ENCODE data around the gene SEC11C.

SEC11C gene

GRCh38 chr18:59145055-59145454, 5.4 kb downstream of the SEC11C start:
- no peak for DNase-seq

GRCh38 chr18:59148192-59148591, 8.5 kb downstream of the SEC11C start:
- DNase-seq = no peak

GRCh38 chr18:59149007-59149406, 9.3 kb downstream of the SEC11C start:
- DNase-seq = no peak

- no peak for DNase-seq
These were observed 9.7 kb downstream of the SEC11C start for GRCh38 chr18:59149416-59149815.

- no peak for DNase-seq
These were observed 10.6 kb downstream of the SEC11C start for GRCh38 chr18:59150236-59150635.

GRCh38 chr18:59155153-59155552, 15.5 kb downstream of the SEC11C start:
- DNase-seq = no peak

- no peak for DNase-seq
These were observed 16.6 kb downstream of the SEC11C start for GRCh38 chr18:59156316-59156715.

- no peak for DNase-seq
These were observed 19.6 kb downstream of the SEC11C start for GRCh38 chr18:59159265-59159664.

GRCh38 chr18:59159986-59160385, 20.3 kb downstream of the SEC11C start:
- no peak for DNase-seq

GRCh38 chr18:59172664-59173249, 33.1 kb downstream of the SEC11C start:
- DNase-seq = no peak

GRCh38 chr18:59177485-59177884, 37.8 kb downstream of the SEC11C start:
- no peak for DNase-seq

GRCh38 chr18:59180150-59180845, 40.6 kb downstream of the SEC11C start:
- no peak for DNase-seq

GRCh38 chr18:59182673-59183072, 43.0 kb downstream of the SEC11C start:
- DNase-seq = no peak

GRCh38 chr18:59189008-59189407, 49.3 kb downstream of the SEC11C start:
- DNase-seq = no peak

GRCh38 chr18:59189746-59190145, 50.1 kb downstream of the SEC11C start:
- no peak for DNase-seq

- no peak for DNase-seq
These were observed 56.6 kb downstream of the SEC11C start for GRCh38 chr18:59196161-59196725.

- DNase-seq = no peak
These were observed 58.0 kb downstream of the SEC11C start for GRCh38 chr18:59197636-59198035.

- no peak for DNase-seq
These were observed 58.5 kb downstream of the SEC11C start for GRCh38 chr18:59198215-59198614.

- DNase-seq = no peak
These were observed 61.1 kb downstream of the SEC11C start for GRCh38 chr18:59200787-59201186.

- DNase-seq = peak in 1 of 2 experiments; percentile 17
These were observed 62.7 kb downstream of the SEC11C start for GRCh38 chr18:59202258-59202820.

- no peak for DNase-seq
These were observed 67.8 kb downstream of the SEC11C start for GRCh38 chr18:59207506-59207905.

All from activated T-cell treated with anti-CD3 and anti-CD28 coated beads, Interleukin-2, amount 50 U/mL, for 48 hours (primary cell).